Body of pancreas (tissue), 4 donors: Measurements from ENCODE around the gene FUT8. TPM values are rescaled to one million over a fixed set of nuclear protein-coding genes. Genes with fewer than 3 reads are reported as not detected.

ENCODE experiments used
- ATAC-seq: fragments of 150-250 bp; one replicate; pipeline ENCODE4 v1.9.1; 2016
- DNase-seq, 4 donors: peaks; one replicate each; pipeline ENCODE4 v3.0.0-alpha.2; 2019
- H3K27ac ChIP-seq, 4 donors: fragments of 200-600 bp; sonication (generic); 1 replicate in 3 of 4; 2 replicates in 1 of 4; pipeline versions ENCODE4 v1.5.1 to v1.6.1; 2016 to 2019; ENCODE audit warnings: mild to moderate bottlenecking in 1 of 4, mixed read lengths in 1 of 4, moderate library complexity in 1 of 4
- H3K27me3 ChIP-seq, 2 donors: fragments of 200-600 bp; sonication (generic); one replicate each; pipeline ENCODE4 v1.6.0; 2016; ENCODE audit warnings: mild to moderate bottlenecking in 1 of 2
- H3K36me3 ChIP-seq, 2 donors: fragments of 200-600 bp; sonication (generic); replicated peaks in 1 of 2; 2 replicates each; pipeline ENCODE4 v1.5.1; 2016; ENCODE audit warnings: low read depth in 2 of 2; ENCODE audit not compliant: insufficient read depth in 1 of 2
- H3K4me1 ChIP-seq: fragments of 200-600 bp; sonication (generic); one replicate; pipeline ENCODE4 v1.6.0; 2016
- H3K4me3 ChIP-seq, 2 donors: fragments of 200-600 bp; sonication (generic); 1 replicate in 1 of 2; 2 replicates in 1 of 2; pipeline ENCODE4 v1.5.1; 2016 to 2019
- H3K9me3 ChIP-seq, 3 donors: fragments of 200-600 bp; sonication (generic); 1 replicate in 2 of 3; 2 replicates in 1 of 3; pipeline ENCODE4 v1.5.1; 2016
- CTCF ChIP-seq, 7 experiments: fragments of 450-650 bp in 4 of 7; fragments of 200-600 bp in 3 of 7; sonication (generic) in 3 of 7; IDR thresholded peaks; one replicate each; pipeline ENCODE4 v1.5.1; 2016 to 2019; ENCODE audit warnings: antibody characterized with exemption in 7 of 7
- POLR2A ChIP-seq, 3 donors: fragments of 450-650 bp; IDR thresholded peaks; one replicate each; pipeline ENCODE4 v1.6.1; 2016; ENCODE audit warnings: antibody characterized with exemption in 3 of 3, mild to moderate bottlenecking in 2 of 3
- WGBS, 2 donors: methylation state at CpG; one replicate each; pipeline ENCODE4 v1.1.5; 2017; 5-methylcytosine and 5-hydroxymethylcytosine counted together
- intact Hi-C: fragments of 100-400 bp; cut with DNase I; formaldehyde crosslinking; loops from one replicate; pipeline ENCODE4 v1.15.1; 2023
- total RNA-seq, 2 donors: library from RNA; depleted of rRNA; stranded (reverse); fragments of >200 nt; gene quantifications; one replicate each; pipeline ENCODE4 v1.1.0, GENCODE V29; 2016

FUT8 gene
- total RNA-seq, 2 donors from 2014 or later, result 31.1 to 33.0 TPM

GRCh38 chr14:65517635-65518542, 105.4 kb downstream of the FUT8 start:
- Histone ChIP-seq H3K27ac (no peak overlapping the region), H3K9me3 (no peaks in the 10 kb centered on the region), H3K4me1 (peaks cover 15% of the 10 kb centered on the region), H3K27me3 (no peaks in the 10 kb centered on the region), H3K4me3 (no peak overlapping the region), H3K36me3 (no peaks in the 10 kb centered on the region)
- no peak for ATAC-seq
- TF ChIP-seq POLR2A (IDR thresholded peaks at IDR 0.05) (no peak), CTCF (IDR thresholded peaks at IDR 0.05) (no peak)
- DNase-seq, result no peak
- intact Hi-C loops, result no loop called here

GRCh38 chr14:65528069-65528468, 115.5 kb downstream of the FUT8 start:
- intact Hi-C loops, result no loop called here
- ATAC-seq, result no peak
- no peak for TF ChIP-seq POLR2A (IDR thresholded peaks at IDR 0.05)
- no peak for TF ChIP-seq CTCF (IDR thresholded peaks at IDR 0.05)

GRCh38 chr14:65531148-65531547, 118.6 kb downstream of the FUT8 start:
- ATAC-seq, result no peak
- no peak for TF ChIP-seq POLR2A (IDR thresholded peaks at IDR 0.05)
- TF ChIP-seq CTCF (IDR thresholded peaks at IDR 0.05), result no peak
- H3K27me3 ChIP-seq, result no peaks in the 10 kb centered on the region

More at GRCh38 chr14:65528069-65528468, 115.5 kb downstream of the FUT8 start:
- H3K9me3 ChIP-seq, result no peaks in the 10 kb centered on the region
- no peaks in the 10 kb centered on the region for H3K36me3 ChIP-seq
- DNase-seq, result no peak
- H3K27ac ChIP-seq, result no peak overlapping the region
- H3K4me1 ChIP-seq, result no peaks in the 10 kb centered on the region
- no peaks in the 10 kb centered on the region for H3K27me3 ChIP-seq
- WGBS, 2 donors, result 89 to 97% methylated on average over 5 to 11 of the region's 11 CpGs
- no peak overlapping the region for H3K4me3 ChIP-seq

DNA sequence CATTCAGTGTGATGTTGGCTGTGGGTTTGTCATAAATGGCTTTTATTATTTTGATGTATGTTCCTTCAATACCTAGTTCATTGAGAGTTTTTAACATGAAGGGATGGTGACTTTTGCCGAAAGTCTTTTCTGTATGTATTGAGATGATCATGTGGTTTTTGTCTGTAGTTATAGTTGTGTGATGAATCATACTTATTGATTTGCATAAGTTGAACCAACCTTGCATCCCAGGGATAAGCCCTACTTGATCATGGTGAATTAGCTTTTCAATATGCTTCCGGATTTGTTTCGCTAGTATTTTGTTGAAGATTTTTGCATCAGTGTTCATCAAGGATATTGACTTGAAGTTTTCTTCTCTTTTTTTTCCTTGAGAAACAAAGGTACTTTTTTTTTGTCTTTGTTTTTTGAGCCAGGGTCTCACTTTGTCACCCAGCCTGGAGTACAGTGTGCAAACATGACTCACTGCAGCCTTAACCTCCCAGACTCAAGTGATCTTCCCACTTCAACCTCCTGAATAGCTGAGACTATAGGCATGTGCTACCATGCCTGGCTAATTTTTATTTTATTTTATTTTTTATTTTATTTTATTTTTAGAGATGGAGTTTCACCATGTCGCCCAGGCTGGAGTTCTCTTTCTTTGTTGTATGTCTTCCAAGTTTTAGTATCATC, 121.3 kb downstream of the FUT8 start:
- WGBS, 2 donors, result 99% methylated on average over 4 of the region's 4 CpGs
- Histone ChIP-seq H3K4me3 (no peak overlapping the region), H3K4me1 (no peaks in the 10 kb centered on the region), H3K9me3 (no peaks in the 10 kb centered on the region), H3K36me3 (no peaks in the 10 kb centered on the region), H3K27me3 (no peaks in the 10 kb centered on the region), H3K27ac (no peak overlapping the region)
- intact Hi-C loops, result no loop called here
- ATAC-seq, result no peak
- TF ChIP-seq CTCF (IDR thresholded peaks at IDR 0.05), result no peak
- no peak for TF ChIP-seq POLR2A (IDR thresholded peaks at IDR 0.05)
- no peak for DNase-seq

More at GRCh38 chr14:65531148-65531547, 118.6 kb downstream of the FUT8 start:
- intact Hi-C loops, result no loop called here
- H3K27ac ChIP-seq, result no peak overlapping the region
- DNase-seq, result no peak
- H3K36me3 ChIP-seq, result no peaks in the 10 kb centered on the region
- H3K4me3 ChIP-seq, result no peak overlapping the region
- no peaks in the 10 kb centered on the region for H3K4me1 ChIP-seq
- WGBS, 2 donors, result 90 to 97% methylated on average over 3 of the region's 3 CpGs
- H3K9me3 ChIP-seq, result no peaks in the 10 kb centered on the region
